RWPE1 (cell line): Measurements from ENCODE around the gene GMCL2.

Experiments used
- CTCF ChIA-PET: fragments of 350-600 bp; sonication (Branson Sonifier 250); formaldehyde crosslinking; extraction: SDS; loops from one replicate; lab custom pipeline; 2021; lab: Yijun Ruan, JAX
- POLR2A ChIA-PET: fragments of 400-600 bp; formaldehyde crosslinking; extraction: SDS; loops from one replicate; lab custom pipeline; 2020; ENCODE audit warnings: antibody characterized with exemption; ENCODE audit not compliant: low non-redundant PET; lab: Yijun Ruan, JAX
- DNase-seq: peaks from one replicate; pipeline ENCODE4 v3.0.0; 2012; ENCODE audit warnings: low spot score
- H3K27ac ChIP-seq: fragments of 450-650 bp; 2 replicates; pipeline ENCODE4 v1.5.1; 2017
- TF ChIP-seq, protein P1 (sequence below): fragments of 450-650 bp; conservative IDR thresholded peaks from 2 replicates; pipeline ENCODE4 v1.5.1; 2017; ENCODE audit warnings: low read depth, mild to moderate bottlenecking

GMCL2 gene

DNA sequence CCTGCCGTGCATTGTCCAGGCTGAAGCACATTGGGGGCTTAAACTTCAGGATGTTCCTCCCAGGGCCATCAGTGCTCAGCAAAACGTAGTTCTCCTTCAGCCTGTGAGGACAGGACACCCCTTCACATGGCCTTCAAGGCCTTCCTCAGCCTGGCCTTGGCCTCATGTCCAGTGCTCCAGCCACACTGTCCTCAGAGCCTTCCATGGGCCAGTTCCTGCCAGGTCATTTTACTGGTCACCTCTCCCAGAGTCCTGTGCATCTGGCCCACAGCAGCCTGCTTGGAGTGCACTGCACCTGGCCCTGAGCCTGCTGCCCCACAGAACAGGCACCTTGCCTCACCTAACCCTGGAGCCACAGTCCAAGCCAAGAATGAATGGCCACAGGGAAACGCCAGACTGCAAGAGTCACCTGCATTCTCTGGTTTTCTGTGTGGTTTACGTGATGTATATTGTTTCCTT lies 25.9 kb upstream of the GMCL2 start:
- POLR2A ChIA-PET = interaction anchor here (0.6 to 1.9 kb wide), 2 partner anchors 9 to 21 kb away, joined by 3 to 7 read pairs; partner anchors contain the start of gene HNRNPAB
- TF ChIP-seq, protein P1, sequence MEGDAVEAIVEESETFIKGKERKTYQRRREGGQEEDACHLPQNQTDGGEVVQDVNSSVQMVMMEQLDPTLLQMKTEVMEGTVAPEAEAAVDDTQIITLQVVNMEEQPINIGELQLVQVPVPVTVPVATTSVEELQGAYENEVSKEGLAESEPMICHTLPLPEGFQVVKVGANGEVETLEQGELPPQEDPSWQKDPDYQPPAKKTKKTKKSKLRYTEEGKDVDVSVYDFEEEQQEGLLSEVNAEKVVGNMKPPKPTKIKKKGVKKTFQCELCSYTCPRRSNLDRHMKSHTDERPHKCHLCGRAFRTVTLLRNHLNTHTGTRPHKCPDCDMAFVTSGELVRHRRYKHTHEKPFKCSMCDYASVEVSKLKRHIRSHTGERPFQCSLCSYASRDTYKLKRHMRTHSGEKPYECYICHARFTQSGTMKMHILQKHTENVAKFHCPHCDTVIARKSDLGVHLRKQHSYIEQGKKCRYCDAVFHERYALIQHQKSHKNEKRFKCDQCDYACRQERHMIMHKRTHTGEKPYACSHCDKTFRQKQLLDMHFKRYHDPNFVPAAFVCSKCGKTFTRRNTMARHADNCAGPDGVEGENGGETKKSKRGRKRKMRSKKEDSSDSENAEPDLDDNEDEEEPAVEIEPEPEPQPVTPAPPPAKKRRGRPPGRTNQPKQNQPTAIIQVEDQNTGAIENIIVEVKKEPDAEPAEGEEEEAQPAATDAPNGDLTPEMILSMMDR = no peak
- peak overlapping the region; percentile 60 for H3K27ac ChIP-seq
- DNase-seq = no peak
- CTCF ChIA-PET = interaction anchor here (1.1 kb wide), 1 partner anchor 22 kb away, joined by 3 read pairs; no protein-coding TSS in a partner anchor

DNA sequence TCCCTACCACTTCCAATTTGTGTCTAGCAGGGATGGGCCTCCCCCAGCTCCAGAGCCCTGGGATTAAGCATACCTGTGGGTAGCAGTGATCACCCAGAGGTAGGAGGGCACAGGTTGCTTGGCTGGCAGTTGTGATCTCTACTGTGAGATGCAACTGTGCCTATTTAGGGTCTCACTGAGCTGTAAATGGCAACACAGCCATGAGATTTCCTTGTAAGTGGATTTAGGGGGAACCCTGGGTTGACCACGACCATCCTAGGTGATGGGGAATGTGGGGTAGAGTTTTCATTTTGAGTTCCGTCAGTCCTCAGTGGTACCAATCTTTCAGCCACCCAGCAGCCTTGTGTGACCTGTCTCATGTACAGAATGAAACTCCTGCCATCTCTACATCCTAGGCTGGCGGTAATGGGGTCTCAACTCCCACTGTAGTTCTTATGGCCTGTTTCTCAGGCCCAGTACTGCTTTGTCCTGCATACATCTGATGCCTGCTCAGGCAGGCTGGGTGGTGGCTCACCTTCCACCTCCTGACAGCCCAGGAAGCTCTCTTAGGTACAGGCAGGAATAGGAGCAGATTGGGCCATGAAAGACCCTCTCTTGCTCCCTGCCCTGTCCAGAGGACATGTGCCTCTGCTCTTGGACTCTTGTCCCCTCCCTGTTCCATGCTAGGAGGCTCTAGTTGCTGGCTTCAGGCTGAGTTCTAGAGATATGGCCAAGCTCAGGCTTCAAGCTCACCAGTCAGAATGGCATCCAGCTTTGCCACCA lies 25.3 kb upstream of the GMCL2 start:
- TF ChIP-seq, protein P1 = no peak
- H3K27ac ChIP-seq = peak overlapping the region; percentile 60
- DNase-seq = no peak
- POLR2A ChIA-PET = interaction anchor here (1.9 kb wide), 1 partner anchor 8 kb away, joined by 7 read pairs; the partner anchor contains the start of gene HNRNPAB
- CTCF ChIA-PET = interaction anchor here (1.1 kb wide), 1 partner anchor 22 kb away, joined by 3 read pairs; no protein-coding TSS in a partner anchor

DNA sequence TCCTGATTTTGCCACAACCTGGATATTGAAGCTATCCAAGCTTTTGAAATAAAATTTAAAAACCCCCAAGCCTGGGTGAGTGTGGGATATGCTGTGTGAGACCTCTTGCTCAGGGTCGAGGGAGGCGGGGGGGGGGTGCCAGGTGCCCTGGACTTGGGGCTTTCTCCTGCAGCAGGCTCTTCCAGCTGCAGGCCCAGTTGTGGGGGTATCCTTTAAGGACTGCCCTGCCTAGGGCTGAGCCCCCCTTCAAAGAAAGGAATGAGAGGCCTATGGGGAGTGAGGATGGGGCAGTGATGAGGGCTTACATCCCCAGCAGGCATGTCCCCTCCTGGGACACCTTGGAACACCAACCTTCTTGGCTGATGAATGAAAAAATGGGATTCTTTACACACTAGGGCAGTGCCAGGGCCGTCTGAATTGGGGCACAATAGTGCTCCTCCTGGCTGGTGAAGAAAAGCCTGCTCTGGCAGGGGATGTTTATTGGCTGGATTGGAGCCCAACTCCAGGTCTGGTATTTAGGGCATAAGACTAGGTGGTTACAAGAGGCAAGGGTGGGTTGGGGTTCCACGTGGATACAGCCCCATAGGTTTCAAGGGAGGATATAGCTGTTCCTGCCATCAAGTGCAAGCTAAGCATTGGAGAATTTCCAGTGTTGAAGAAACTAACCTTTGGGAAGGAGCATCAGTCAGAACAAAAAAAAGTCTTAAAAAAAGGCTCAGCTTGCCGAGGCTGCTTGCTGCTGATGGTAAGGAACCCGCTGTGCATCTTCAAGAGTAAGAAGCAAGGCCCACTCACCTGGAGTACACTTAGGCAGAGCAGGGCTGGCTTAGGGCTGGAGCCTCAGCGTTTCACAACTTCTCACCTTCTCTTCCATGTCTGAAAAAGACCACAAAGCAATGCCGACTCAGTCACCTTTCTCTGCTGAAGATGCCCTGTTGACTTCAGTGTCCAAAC lies 24.2 kb upstream of the GMCL2 start:
- POLR2A ChIA-PET = no interaction called here
- CTCF ChIA-PET = interaction anchor here (1.1 kb wide), 1 partner anchor 23 kb away, joined by 3 read pairs; no protein-coding TSS in a partner anchor
- H3K27ac ChIP-seq = peak overlapping the region; percentile 60
- TF ChIP-seq, protein P1 = no peak
- no peak for DNase-seq

DNA sequence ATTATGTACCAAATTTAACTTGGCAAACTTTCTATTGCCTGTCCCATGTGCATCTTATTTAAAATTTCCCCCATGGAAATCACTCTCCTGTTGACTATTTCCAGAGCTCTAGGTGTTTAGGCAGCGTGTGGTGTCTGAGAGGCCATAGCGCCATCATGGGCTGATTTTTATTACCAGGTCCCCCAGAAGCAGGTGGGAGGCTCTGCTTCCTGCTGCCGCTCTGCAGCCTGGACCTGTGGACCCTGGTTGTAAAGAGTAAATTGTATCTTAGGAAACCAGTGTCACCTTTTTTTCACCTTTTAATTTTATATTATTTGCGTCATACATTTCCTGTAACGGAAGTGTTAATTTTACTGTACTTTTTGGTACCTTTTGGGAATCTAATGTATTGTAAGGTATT lies 23.5 kb upstream of the GMCL2 start:
- ChIA-PET CTCF (no interaction called here), POLR2A (no interaction called here)
- TF ChIP-seq, protein P1 = no peak
- H3K27ac ChIP-seq = peak overlapping the region; percentile 60
- DNase-seq = no peak

DNA sequence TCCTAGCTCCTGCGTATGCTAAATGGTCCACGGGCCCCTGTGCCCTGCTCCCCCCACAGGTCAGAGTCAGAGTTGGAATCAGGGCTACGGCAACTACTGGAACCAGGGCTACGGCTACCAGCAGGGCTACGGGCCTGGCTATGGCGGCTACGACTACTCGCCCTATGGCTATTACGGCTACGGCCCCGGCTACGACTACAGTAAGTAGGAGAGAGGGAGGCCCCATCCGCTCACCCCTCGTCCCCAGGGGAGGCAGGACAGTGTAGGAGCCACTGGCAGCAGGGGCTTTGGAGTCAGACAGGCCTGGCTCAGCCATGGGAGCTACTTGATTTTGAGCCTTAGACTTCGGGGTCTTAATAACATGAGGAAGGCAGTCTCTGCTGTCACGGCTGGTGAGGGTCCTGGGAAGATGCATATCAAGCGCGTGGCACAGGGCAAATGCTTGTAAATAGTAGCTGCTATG lies 22.9 kb upstream of the GMCL2 start:
- TF ChIP-seq, protein P1 = no peak
- ChIA-PET CTCF (interaction anchor here (0.6 kb wide), 1 partner anchor 1851 kb away, joined by 3 read pairs; no protein-coding TSS in a partner anchor), POLR2A (no interaction called here)
- DNase-seq = no peak
- H3K27ac ChIP-seq = peak overlapping the region; percentile 60
